SK-N-SH (cell line): ENCODE measurements around the gene ROR2. TPM values are rescaled to one million over a fixed set of nuclear protein-coding genes. Genes with fewer than 3 reads are reported as not detected.

ENCODE experiments used
- CTCF ChIA-PET: fragments of 300-600, 350-600 bp; formaldehyde crosslinking; extraction: SDS; loops from one replicate; lab custom pipeline; 2021; lab: Yijun Ruan, JAX
- POLR2A ChIA-PET: fragments of 350-600 bp; sonication (Branson Sonifier 250); formaldehyde crosslinking; extraction: SDS; loops from one replicate; lab custom pipeline; 2020; ENCODE audit warnings: antibody characterized with exemption, inconsistent platforms; lab: Yijun Ruan, JAX
- DNase-seq: peaks from one replicate; pipeline ENCODE4 v3.0.0; 2012
- H2AFZ ChIP-seq: fragments of 200-600 bp; sonication (generic); 2 replicates; pipeline ENCODE4 v1.8.1; 2016; ENCODE audit warnings: antibody characterized with exemption, mild to moderate bottlenecking, low read depth
- H3F3A ChIP-seq: fragments of 200-600 bp; sonication (generic); replicated peaks from 2 replicates; pipeline ENCODE3; 2016; ENCODE audit warnings: antibody characterized with exemption, mild to moderate bottlenecking; ENCODE audit not compliant: insufficient read depth
- H3K27ac ChIP-seq, 2 experiments: fragments of 200-500 bp in 1 of 2; fragments of 200-600 bp in 1 of 2; sonication (Bioruptor generic) in 1 of 2; sonication (generic), shearing (Covaris generic) in 1 of 2; 2 replicates each; pipeline versions ENCODE4 v1.5.1 to v1.6.1; 2014 to 2016; ENCODE audit warnings: low read depth in 2 of 2, inconsistent platforms in 1 of 2, low read length in 1 of 2, mild to moderate bottlenecking in 1 of 2, mixed read lengths in 1 of 2
- H3K27me3 ChIP-seq: fragments of 200-600 bp; sonication (generic), shearing (Covaris generic); 2 replicates; pipeline ENCODE4 v1.6.1; 2016; ENCODE audit warnings: mixed run types; ENCODE audit not compliant: insufficient read depth
- H3K36me3 ChIP-seq, 2 experiments: fragments of 200-500 bp in 1 of 2; fragments of 200-600 bp in 1 of 2; sonication (Bioruptor generic) in 1 of 2; sonication (generic) in 1 of 2; replicated peaks in 1 of 2; 2 replicates each; pipeline versions ENCODE3 to v1.5.1; 2014 to 2016; ENCODE audit warnings: low read length in 1 of 2, mild to moderate bottlenecking in 1 of 2; ENCODE audit not compliant: insufficient read depth in 2 of 2, control insufficient read depth in 1 of 2
- H3K4me1 ChIP-seq, 2 experiments: fragments of 200-500 bp in 1 of 2; fragments of 200-600 bp in 1 of 2; sonication (Bioruptor generic) in 1 of 2; sonication (generic), shearing (Covaris generic) in 1 of 2; 2 replicates each; pipeline versions ENCODE4 v1.5.1 to v1.6.1; 2014 to 2016; ENCODE audit warnings: low read depth in 1 of 2, low read length in 1 of 2, mixed run types in 1 of 2; ENCODE audit not compliant: insufficient read depth in 2 of 2, control insufficient read depth in 1 of 2
- H3K4me2 ChIP-seq: fragments of 200-600 bp; sonication (generic), shearing (Covaris generic); 2 replicates; pipeline ENCODE4 v1.6.1; 2017; ENCODE audit warnings: mixed run types
- H3K4me3 ChIP-seq, 2 experiments: fragments of 200-500 bp in 1 of 2; fragments of 200-600 bp in 1 of 2; sonication (Bioruptor generic) in 1 of 2; sonication (generic), shearing (Covaris generic) in 1 of 2; 2 replicates each; pipeline versions ENCODE4 v1.5.1 to v1.8.1; 2014 to 2016; ENCODE audit warnings: low read depth in 2 of 2, inconsistent platforms in 1 of 2, low read length in 1 of 2, mild to moderate bottlenecking in 1 of 2, mixed read lengths in 1 of 2, moderate library complexity in 1 of 2
- H3K79me2 ChIP-seq: fragments of 200-600 bp; sonication (generic); 2 replicates; pipeline ENCODE4 v1.8.1; 2017; ENCODE audit warnings: mild to moderate bottlenecking; ENCODE audit not compliant: insufficient read depth
- H3K9ac ChIP-seq: fragments of 200-600 bp; sonication (generic); 2 replicates; pipeline ENCODE4 v1.6.1; 2017; ENCODE audit warnings: mixed run types
- H3K9me2 ChIP-seq: fragments of 200-600 bp; sonication (generic); 2 replicates; pipeline ENCODE4 v1.6.1; 2017; ENCODE audit warnings: mixed run types
- H3K9me3 ChIP-seq: fragments of 200-600 bp; sonication (generic); 2 replicates; pipeline ENCODE4 v1.6.1; 2017; ENCODE audit warnings: mixed run types, mild to moderate bottlenecking, moderate library complexity
- H4K20me1 ChIP-seq: fragments of 200-600 bp; sonication (generic); 2 replicates; pipeline ENCODE4 v1.6.1; 2017; ENCODE audit warnings: mild to moderate bottlenecking, mixed run types; ENCODE audit not compliant: insufficient read depth
- CTCF ChIP-seq: fragments of 200-600 bp; sonication (generic); IDR thresholded peaks from 2 replicates; pipeline ENCODE4 v1.6.1; 2017; ENCODE audit warnings: antibody characterized with exemption, mild to moderate bottlenecking, moderate library complexity
- FOSL2 ChIP-seq: IDR thresholded peaks from 2 replicates; pipeline ENCODE4 v1.4.0; 2012; ENCODE audit warnings: low read depth, mild to moderate bottlenecking, moderate library complexity, borderline replicate concordance
- GABPA ChIP-seq: IDR thresholded peaks from 2 replicates; pipeline ENCODE4 v1.4.0; 2012; ENCODE audit warnings: low read depth, mild to moderate bottlenecking
- GATA2 ChIP-seq: sonication (generic); formaldehyde crosslinking; IDR thresholded peaks from 2 replicates; pipeline ENCODE4 v1.5.0; 2020; ENCODE audit warnings: mild to moderate bottlenecking, missing genetic modification reagents
- JUND ChIP-seq: IDR thresholded peaks from 2 replicates; pipeline ENCODE4 v1.4.0; 2012
- MXI1 ChIP-seq: IDR thresholded peaks from 2 replicates; pipeline ENCODE4 v1.6.1; 2012; ENCODE audit warnings: mild to moderate bottlenecking, low read depth, low read length, improper control_type of control experiment
- NRF1 ChIP-seq: IDR thresholded peaks from 2 replicates; pipeline ENCODE4 v1.6.1; 2012; ENCODE audit warnings: low read depth, mild to moderate bottlenecking, low read length
- PBX3 ChIP-seq: IDR thresholded peaks from 2 replicates; pipeline ENCODE4; 2012
- RAD21 ChIP-seq: IDR thresholded peaks from 2 replicates; pipeline ENCODE4 v1.6.1; 2012; ENCODE audit warnings: mild to moderate bottlenecking, low read length
- RCOR1 ChIP-seq: fragments of 150-350 bp; IDR thresholded peaks from 2 replicates; pipeline ENCODE4 v1.6.1; 2017; ENCODE audit warnings: antibody characterized with exemption, low read length
- RXRA ChIP-seq: IDR thresholded peaks from 2 replicates; pipeline ENCODE4 v1.4.0; 2012; ENCODE audit warnings: low read depth, mild to moderate bottlenecking, borderline replicate concordance
- TCF12 ChIP-seq: IDR thresholded peaks from 2 replicates; pipeline ENCODE4 v1.4.0; 2012
- USF1 ChIP-seq: IDR thresholded peaks from 2 replicates; pipeline ENCODE4 v1.4.0; 2012; ENCODE audit warnings: low read depth, borderline replicate concordance
- USF2 ChIP-seq: fragments of 150-350 bp; IDR thresholded peaks from 2 replicates; pipeline ENCODE4 v1.6.1; 2017; ENCODE audit warnings: antibody characterized with exemption, low read length, low read depth, borderline replicate concordance
- YY1 ChIP-seq: IDR thresholded peaks from 2 replicates; pipeline ENCODE4 v1.4.0; 2012; ENCODE audit warnings: low read depth, mild to moderate bottlenecking
- WGBS: methylation state at CpG from one replicate; pipeline ENCODE4 v1.1.6; 2017; ENCODE audit warnings: low lambda C conversion rate; 5-methylcytosine and 5-hydroxymethylcytosine counted together
- polyA plus RNA-seq, 3 experiments: library from polyadenylated mRNA; depleted of rRNA; stranded (reverse); fragments of >200 nt; gene quantifications; 2 replicates each; pipeline ENCODE4 v1.2.3, GENCODE V29; 2012

The ROR2 gene
- polyA plus RNA-seq, 1 of the 3 experiments (the other 2 are of a cell fraction): 0.43 TPM

- Histone ChIP-seq H3K27me3 (no peaks in the 10 kb centered on the region), H3K9me2 (no peaks in the 10 kb centered on the region), H3K4me3 (no peak overlapping the region), H2AFZ (no peak overlapping the region), H3K9me3 (peaks cover 12% of the 10 kb centered on the region), H3K4me2 (no peak overlapping the region), H3K36me3 (no peaks in the 10 kb centered on the region), H3K27ac (no peak overlapping the region), H3K79me2 (no peaks in the 10 kb centered on the region)
- ChIA-PET CTCF (interaction anchor here (0.9 kb wide), 2 partner anchors 21 to 22 kb away, joined by 4 read pairs; partner anchors contain the start of gene ROR2), POLR2A (no interaction called here)
- DNase-seq: no peak
- TF ChIP-seq FOSL2 (no peak), USF1 (no peak), PBX3 (no peak), GATA2 (CRISPR knock-in tag) (no peak), TCF12 (no peak), MXI1 (no peak), YY1 (no peak), RXRA (no peak), USF2 (no peak), RCOR1 (no peak), NRF1 (no peak), RAD21 (no peak), GABPA (no peak), CTCF (no peak), JUND (no peak)
- TF ChIP-seq, all 33 proteins: peak for 0
- Histone ChIP-seq H4K20me1 (no peaks in the 10 kb centered on the region), H3F3A (no peaks in the 10 kb centered on the region), H3K4me1 (peaks cover 0 to 9% of the 10 kb centered on the region in 2 experiments; a peak in 1 of 4 replicates), H3K9ac (no peak overlapping the region)
- 44% methylated on average over 8 of the region's 8 CpGs for WGBS
Measured at GRCh38 chr9:91927922-91928510, 22.0 kb downstream of the ROR2 start.
